Thoracic aorta (tissue), 2 donors: Measurements from ENCODE around the gene PSMA6. TPM values are rescaled to one million over a fixed set of nuclear protein-coding genes. Genes with fewer than 3 reads are reported as not detected.
"Not testable (repeated sequence)": the region's sequence is repeated elsewhere in the genome, so short reads cannot be mapped to it uniquely, and the experiment has no call there.

Source experiments
- ATAC-seq: fragments of 150-250 bp; one replicate; pipeline ENCODE4 v1.8.0; 2017; ENCODE audit warnings: low read depth; ENCODE audit not compliant: insufficient number of reproducible peaks, low FRiP score
- DNase-seq: peaks from one replicate; pipeline ENCODE4 v3.0.0-alpha.2; 2020; ENCODE audit warnings: low spot score
- H3K27ac ChIP-seq, 2 donors: fragments of 200-600 bp; sonication (generic); 1 replicate in 1 of 2; 2 replicates in 1 of 2; pipeline ENCODE4 v1.5.1; 2016; ENCODE audit warnings: mild to moderate bottlenecking in 2 of 2, moderate library complexity in 2 of 2
- H3K27me3 ChIP-seq: fragments of 200-600 bp; sonication (generic); replicated peaks from 2 replicates; pipeline ENCODE4 v1.6.0; 2016; ENCODE audit warnings: mild to moderate bottlenecking; ENCODE audit not compliant: insufficient read depth
- H3K36me3 ChIP-seq: fragments of 200-600 bp; sonication (generic); one replicate; pipeline ENCODE4 v1.5.1; 2016
- H3K4me1 ChIP-seq, 2 donors: fragments of 200-600 bp; sonication (generic); 1 replicate in 1 of 2; 2 replicates in 1 of 2; pipeline versions ENCODE4 v1.5.1 to v1.6.0; 2016; ENCODE audit warnings: low read depth in 2 of 2, mild to moderate bottlenecking in 1 of 2; ENCODE audit not compliant: control insufficient read depth in 1 of 2
- H3K4me3 ChIP-seq: fragments of 200-600 bp; sonication (generic); 2 replicates; pipeline ENCODE4 v1.5.1; 2016; ENCODE audit warnings: mild to moderate bottlenecking
- H3K9me3 ChIP-seq: fragments of 200-600 bp; sonication (generic); 2 replicates; pipeline ENCODE4 v1.5.1; 2016
- CTCF ChIP-seq: fragments of 200-600 bp; sonication (generic); IDR thresholded peaks from one replicate; pipeline ENCODE4 v1.5.1; 2019; ENCODE audit warnings: antibody characterized with exemption
- total RNA-seq, 2 donors: library from RNA; depleted of rRNA; stranded (reverse); fragments of >200 nt; gene quantifications; one replicate each; pipeline versions ENCODE4 v1.1.0 to v1.2.3, GENCODE V29; 2016

PSMA6 gene
- total RNA-seq, 2 donors from 2014 or later, result 56.5 to 119 TPM

GRCh38 chr14:35297706-35298105, 5.5 kb downstream of the PSMA6 start:
- H3K9me3 ChIP-seq, result no peaks in the 10 kb centered on the region
- no peaks in the 10 kb centered on the region for H3K36me3 ChIP-seq
- H3K27me3 ChIP-seq, result no peaks in the 10 kb centered on the region
- H3K27ac ChIP-seq, result no peak overlapping the region
- no peak for TF ChIP-seq CTCF
- ATAC-seq (no peak), DNase-seq (no peak)
- H3K4me3 ChIP-seq, result no peak overlapping the region
- peaks cover 30 to 45% of the 10 kb centered on the region in 2 donors for H3K4me1 ChIP-seq

GRCh38 chr14:35298351-35298750, 6.2 kb downstream of the PSMA6 start:
- no peak for TF ChIP-seq CTCF

GRCh38 chr14:35299708-35300107, 7.5 kb downstream of the PSMA6 start:
- TF ChIP-seq CTCF, result no peak
- H3K9me3 ChIP-seq, result no peaks in the 10 kb centered on the region
- H3K27ac ChIP-seq, result no peak overlapping the region
- H3K4me3 ChIP-seq, result no peak overlapping the region
- no peaks in the 10 kb centered on the region for H3K27me3 ChIP-seq
- DNase-seq (no peak), ATAC-seq (no peak)
- H3K36me3 ChIP-seq, result no peaks in the 10 kb centered on the region
- peaks cover 11 to 29% of the 10 kb centered on the region in 2 donors for H3K4me1 ChIP-seq

More at GRCh38 chr14:35298351-35298750, 6.2 kb downstream of the PSMA6 start:
- Histone ChIP-seq H3K4me3 (no peak overlapping the region), H3K36me3 (no peaks in the 10 kb centered on the region), H3K27ac (no peak overlapping the region), H3K4me1 (peaks cover 24 to 42% of the 10 kb centered on the region in 2 donors), H3K27me3 (no peaks in the 10 kb centered on the region), H3K9me3 (no peaks in the 10 kb centered on the region)
- DNase-seq (no peak), ATAC-seq (no peak)

GRCh38 chr14:35300228-35300627, 8.0 kb downstream of the PSMA6 start:
- no peaks in the 10 kb centered on the region for H3K36me3 ChIP-seq
- H3K4me3 ChIP-seq, result no peak overlapping the region
- no peak overlapping the region for H3K27ac ChIP-seq
- ATAC-seq, result no peak
- peaks cover 6 to 29% of the 10 kb centered on the region in 2 donors for H3K4me1 ChIP-seq
- DNase-seq, result no peak
- H3K27me3 ChIP-seq, result no peaks in the 10 kb centered on the region
- no peak for TF ChIP-seq CTCF
- H3K9me3 ChIP-seq, result no peaks in the 10 kb centered on the region

- not testable (repeated sequence) for H3K4me3 ChIP-seq, DNase-seq, H3K36me3 ChIP-seq, ATAC-seq, H3K9me3 ChIP-seq, H3K27me3 ChIP-seq, H3K27ac ChIP-seq
- peaks cover 5 to 25% of the 10 kb centered on the region in 2 donors for H3K4me1 ChIP-seq
Observed at GRCh38 chr14:35301334-35301733, 9.2 kb downstream of the PSMA6 start.
